ENCODE measurements around the gene BLVRA. TPM values are rescaled to one million over a fixed set of nuclear protein-coding genes. Genes with fewer than 3 reads are reported as not detected.
"Not testable (repeated sequence)": the region's sequence is repeated elsewhere in the genome, so short reads cannot be mapped to it uniquely, and the experiment has no call there.

BLVRA gene
- polyA plus RNA-seq, 1 donor = 52.7 TPM

GRCh38 chr7:43768201-43768886, 9.9 kb downstream of the BLVRA start:
- DNase-seq = no peak

GRCh38 chr7:43768887-43769272, 10.4 kb downstream of the BLVRA start:
- DNase-seq = no peak

GRCh38 chr7:43769281-43769680, 10.8 kb downstream of the BLVRA start:
- DNase-seq = no peak

GRCh38 chr7:43769791-43770465, 11.4 kb downstream of the BLVRA start:
- DNase-seq = no peak

- no peak for DNase-seq
These were observed 12.6 kb downstream of the BLVRA start for GRCh38 chr7:43771128-43771527.

- no peak for DNase-seq
These were observed 13.1 kb downstream of the BLVRA start for GRCh38 chr7:43771573-43771972.

GRCh38 chr7:43773268-43773667, 14.8 kb downstream of the BLVRA start:
- DNase-seq = not testable (repeated sequence)

GRCh38 chr7:43775255-43775654, 16.8 kb downstream of the BLVRA start:
- not testable (repeated sequence) for DNase-seq

GRCh38 chr7:43778293-43779044, 20.0 kb downstream of the BLVRA start:
- not testable (repeated sequence) for DNase-seq

GRCh38 chr7:43779045-43779812, 20.7 kb downstream of the BLVRA start:
- no peak for DNase-seq

GRCh38 chr7:43781726-43782607, 23.5 kb downstream of the BLVRA start:
- no peak for DNase-seq

- no peak for DNase-seq
These were observed 24.5 kb downstream of the BLVRA start for GRCh38 chr7:43782768-43783555.

GRCh38 chr7:43784030-43784584, 25.6 kb downstream of the BLVRA start:
- no peak for DNase-seq

GRCh38 chr7:43784585-43785087, 26.2 kb downstream of the BLVRA start:
- not testable (repeated sequence) for DNase-seq

- no peak for DNase-seq
These were observed 26.9 kb downstream of the BLVRA start for GRCh38 chr7:43785420-43785819.

- DNase-seq = no peak
These were observed 29.3 kb downstream of the BLVRA start for GRCh38 chr7:43787771-43788170.

- DNase-seq = no peak
These were observed 31.5 kb downstream of the BLVRA start for GRCh38 chr7:43790006-43790405.

GRCh38 chr7:43790834-43791233, 32.4 kb downstream of the BLVRA start:
- DNase-seq = no peak

GRCh38 chr7:43791665-43792064, 33.2 kb downstream of the BLVRA start:
- DNase-seq = no peak
